HCT116 (cell line): ENCODE data around the gene CNPY4. TPM values are rescaled to one million over a fixed set of nuclear protein-coding genes. Genes with fewer than 3 reads are reported as not detected.
A peak's percentile ranks its signal among the peaks of the same experiment; 100 is the strongest.

Experiments
- ATAC-seq: fragments of 200-7000 bp; cut with Tn5 transposase; 2 replicates; pipeline ENCODE4 v1.9.1; 2020; ENCODE audit warnings: mild to moderate bottlenecking, moderate library complexity
- BruUV-seq: library from RNA; stranded (reverse); fragments of 400-500 nt; replicated peaks from 2 replicates; lab custom pipeline; 2021; lab: Mats Ljungman, UMichigan
- CTCF ChIA-PET: fragments of 300-600 bp; sonication (Branson Sonifier 250); formaldehyde crosslinking; loops from one replicate; lab custom pipeline; 2021; ENCODE audit warnings: antibody characterized with exemption; lab: Charles Lee
- POLR2A ChIA-PET: fragments of 300-600, 350-600 bp; sonication (Branson Sonifier 250); formaldehyde crosslinking; loops from one replicate; lab custom pipeline; 2021; ENCODE audit warnings: antibody characterized with exemption; lab: Charles Lee
- RAD21 ChIA-PET, 2 experiments: fragments of 300-600 bp; sonication (Branson Sonifier 250); formaldehyde crosslinking; loops; one replicate each; lab custom pipeline; 2023; ENCODE audit warnings: low total read pairs in 2 of 2; ENCODE audit not compliant: uncharacterized antibody in 2 of 2, unreplicated experiment in 2 of 2, low non-redundant PET in 1 of 2; lab: Charles Lee
- DNase-seq: peaks from one replicate; pipeline ENCODE4 v3.0.0-alpha.2; 2010; ENCODE audit warnings: low read depth, low spot score
- H2AFZ ChIP-seq: fragments of 200-600 bp; shearing (Covaris generic), sonication (generic); 2 replicates; pipeline ENCODE4 v1.6.1; 2017; ENCODE audit warnings: low read depth, mixed run types, mixed read lengths, antibody characterized with exemption, low read length; ENCODE audit not compliant: poor library complexity, severe bottlenecking
- H3K27ac ChIP-seq: 2 replicates; pipeline ENCODE4 v1.5.1; 2012; ENCODE audit warnings: low read depth, low read length
- H3K27me3 ChIP-seq: fragments of 200-600 bp; sonication (generic); 2 replicates; pipeline ENCODE4 v1.6.1; 2016; ENCODE audit warnings: mixed run types, low read length, mixed read lengths; ENCODE audit not compliant: insufficient read depth
- H3K36me3 ChIP-seq, 2 experiments: fragments of 200-500 bp in 1 of 2; fragments of 200-600 bp in 1 of 2; sonication (Bioruptor generic) in 1 of 2; sonication (generic) in 1 of 2; 2 replicates each; pipeline versions ENCODE4 v1.5.1 to v1.6.1; 2014 to 2016; ENCODE audit warnings: low read length in 2 of 2, inconsistent platforms in 1 of 2, mixed read lengths in 1 of 2, mixed run types in 1 of 2; ENCODE audit not compliant: insufficient read depth in 2 of 2, control insufficient read depth in 1 of 2
- H3K4me1 ChIP-seq, 2 experiments: fragments of 200-600 bp in 1 of 2; sonication (generic) in 1 of 2; 2 replicates each; pipeline versions ENCODE4 v1.5.1 to v1.6.1; 2012 to 2017; ENCODE audit warnings: low read length in 2 of 2, inconsistent platforms in 1 of 2, mild to moderate bottlenecking in 1 of 2, mixed read lengths in 1 of 2, mixed run types in 1 of 2, moderate library complexity in 1 of 2; ENCODE audit not compliant: insufficient read depth in 2 of 2, control insufficient read depth in 1 of 2
- H3K4me2 ChIP-seq: fragments of 200-600 bp; sonication (generic); 2 replicates; pipeline ENCODE4 v1.6.1; 2017; ENCODE audit warnings: mixed run types, low read length, mixed read lengths
- H3K4me3 ChIP-seq, 2 experiments: fragments of 200-600 bp in 1 of 2; sonication (generic) in 1 of 2; replicated peaks in 1 of 2; 2 replicates each; pipeline ENCODE4 v1.5.1; 2011 to 2016; ENCODE audit warnings: low read length in 2 of 2, control low read depth in 1 of 2, low read depth in 1 of 2, mild to moderate bottlenecking in 1 of 2, mixed read lengths in 1 of 2, mixed run types in 1 of 2
- H3K79me2 ChIP-seq: fragments of 200-600 bp; sonication (generic); 2 replicates; pipeline ENCODE4 v1.6.1; 2017; ENCODE audit warnings: mild to moderate bottlenecking, mixed run types, low read length, moderate library complexity, mixed read lengths; ENCODE audit not compliant: insufficient read depth
- H3K9ac ChIP-seq: fragments of 200-600 bp; sonication (generic); 2 replicates; pipeline ENCODE4 v1.6.1; 2016; ENCODE audit warnings: low read length, mixed read lengths
- H3K9me2 ChIP-seq: fragments of 200-600 bp; sonication (generic), shearing (Covaris generic); 2 replicates; pipeline ENCODE4 v1.6.1; 2017; ENCODE audit warnings: mixed run types, mild to moderate bottlenecking, moderate library complexity; ENCODE audit not compliant: insufficient read depth
- H3K9me3 ChIP-seq, 2 experiments: fragments of 200-500 bp in 1 of 2; fragments of 200-600 bp in 1 of 2; sonication (Bioruptor generic) in 1 of 2; sonication (generic) in 1 of 2; 2 replicates each; pipeline ENCODE4 v1.6.1; 2014 to 2017; ENCODE audit warnings: low read length in 2 of 2, mixed read lengths in 2 of 2, inconsistent platforms in 1 of 2, low read depth in 1 of 2, mild to moderate bottlenecking in 1 of 2, mixed run types in 1 of 2, moderate library complexity in 1 of 2; ENCODE audit not compliant: control insufficient read depth in 1 of 2, insufficient read depth in 1 of 2
- H4K20me1 ChIP-seq: fragments of 200-600 bp; sonication (generic), shearing (Covaris generic); 2 replicates; pipeline ENCODE4 v1.6.1; 2017; ENCODE audit warnings: mixed run types, mild to moderate bottlenecking, moderate library complexity; ENCODE audit not compliant: insufficient read depth
- EGR1 ChIP-seq: IDR thresholded peaks from 2 replicates; pipeline ENCODE4 v1.6.1; 2012; ENCODE audit warnings: low read depth
- EZH2 ChIP-seq: fragments of 200-600 bp; sonication (generic); IDR thresholded peaks from 2 replicates; pipeline ENCODE4 v1.6.1; 2017; ENCODE audit warnings: antibody characterized with exemption, mixed run types
- MAX ChIP-seq: IDR thresholded peaks from 2 replicates; pipeline ENCODE4 v1.6.1; 2012
- POLR2A ChIP-seq: IDR thresholded peaks from 2 replicates; pipeline ENCODE4 v1.7.0; 2011; ENCODE audit warnings: borderline replicate concordance; ENCODE audit not compliant: insufficient read depth, insufficient read length; ENCODE audit errors: extremely low read depth
- POLR2AphosphoS5 ChIP-seq: IDR thresholded peaks from 2 replicates; pipeline ENCODE4 v1.6.1; 2011; ENCODE audit warnings: mild to moderate bottlenecking, low read depth, low read length, moderate library complexity
- SIN3A ChIP-seq: IDR thresholded peaks from 2 replicates; pipeline ENCODE4 v1.6.1; 2012; ENCODE audit warnings: low read depth
- SP1 ChIP-seq: IDR thresholded peaks from 2 replicates; pipeline ENCODE4 v1.6.1; 2012; ENCODE audit warnings: low read depth
- YY1 ChIP-seq: IDR thresholded peaks from 2 replicates; pipeline ENCODE4 v1.6.1; 2011; ENCODE audit warnings: low read length, low read depth, moderate library complexity, mild to moderate bottlenecking; ENCODE audit not compliant: insufficient replicate concordance; ENCODE audit errors: extremely low read depth
- ZFX ChIP-seq: fragments of 450-650 bp; IDR thresholded peaks from 2 replicates; pipeline ENCODE4 v1.6.1; 2017
- intact Hi-C: fragments of 100-400 bp; cut with micrococcal nuclease; formaldehyde crosslinking; loops from 2 replicates; pipeline ENCODE4 v1.10.0; 2022
- total RNA-seq: library from RNA; stranded (reverse); gene quantifications from one replicate; pipeline ENCODE4 v1.2.1, GENCODE V29; 2021; ENCODE audit not compliant: unreplicated experiment

Gene CNPY4
- total RNA-seq, 1 experiment from 2014 or later = 2.6 TPM

GRCh38 chr7:100158229-100159098, 39.0 kb downstream of the CNPY4 start, which contains the start of gene TRAPPC14:
TRAPPC14 (minus strand) TSS chr7:100158723; CDS start chr7:100158499, 224 bp downstream.
- RAD21 ChIA-PET = no interaction called here
- no peaks in the 10 kb centered on the region for H3K27me3 ChIP-seq
- peak within 1 kb of the TSS; percentile 84 for H3K9ac ChIP-seq
- intact Hi-C loops = no loop called here
- H3K9me3 ChIP-seq = no peaks in the 10 kb centered on the region
- H4K20me1 ChIP-seq = no peaks in the 10 kb centered on the region
- peak within 1 kb of the TSS; percentile 91 for H3K27ac ChIP-seq
- CTCF ChIA-PET = no interaction called here
- H3K36me3 ChIP-seq = peaks cover 14 to 16% of the 10 kb centered on the region in 2 experiments; a peak in 3 of 4 replicates
- DNase-seq = no peak
- H3K4me2 ChIP-seq = peak within 1 kb of the TSS; percentile 93
- H3K9me2 ChIP-seq = no peaks in the 10 kb centered on the region
- TF ChIP-seq YY1 = peak; percentile 5
- peak; percentile 76 for TF ChIP-seq POLR2A
- TF ChIP-seq SIN3A = peak; percentile 60; the same call in 1 of the 2 replicates
- TF ChIP-seq MAX = peak; percentile 58
- TF ChIP-seq POLR2AphosphoS5 = peak; percentile 88
- peak; percentile 47; the same call in 1 of the 2 replicates for TF ChIP-seq ZFX
- TF ChIP-seq SP1 = peak; percentile 60
- TF ChIP-seq EZH2 = no peak
- no peak; the same call in 1 of the 2 replicates for TF ChIP-seq EGR1
- TF ChIP-seq, all 23 proteins: peak for 7
- H3K79me2 ChIP-seq = peaks cover 16% of the 10 kb centered on the region; the same call in 1 of the 2 replicates
- POLR2A ChIA-PET = no interaction called here
- peak; percentile 77 for ATAC-seq
- BruUV-seq = no TSS peak
- H3K4me1 ChIP-seq = peaks cover 24 to 32% of the 10 kb centered on the region in 2 experiments
- H3K4me3 ChIP-seq = peak within 1 kb of the TSS; percentile 56 to 91
- H2AFZ ChIP-seq = peak within 1 kb of the TSS; percentile 24
